Occipital lobe (tissue), 2 donors: ENCODE results near the gene BIN2. TPM values are rescaled to one million over a fixed set of nuclear protein-coding genes. Genes with fewer than 3 reads are reported as not detected.
"Not testable (repeated sequence)": the region's sequence is repeated elsewhere in the genome, so short reads cannot be mapped to it uniquely, and the experiment has no call there.

Experiments
- DNase-seq: peaks from one replicate; lab custom pipeline; 2025; lab: John Stamatoyannopoulos, UW
- total RNA-seq: library from RNA; depleted of rRNA; stranded (reverse); fragments of >200 nt; gene quantifications from one replicate; pipeline ENCODE4 v1.2.3, GENCODE V29; 2014

The BIN2 gene
- total RNA-seq, 1 donor from 2014 or later = 2.2 TPM

GRCh38 chr12:51346581-51346980 lies 22.6 kb upstream of the BIN2 start, which contains the start of gene CELA1:
Gene CELA1, minus strand, starts transcription at chr12:51346679. Its CDS starts 41 bp downstream, at chr12:51346638.
- DNase-seq = no peak

- DNase-seq = no peak
These were observed 21.7 kb upstream of the BIN2 start for GRCh38 chr12:51345681-51346080.

DNA sequence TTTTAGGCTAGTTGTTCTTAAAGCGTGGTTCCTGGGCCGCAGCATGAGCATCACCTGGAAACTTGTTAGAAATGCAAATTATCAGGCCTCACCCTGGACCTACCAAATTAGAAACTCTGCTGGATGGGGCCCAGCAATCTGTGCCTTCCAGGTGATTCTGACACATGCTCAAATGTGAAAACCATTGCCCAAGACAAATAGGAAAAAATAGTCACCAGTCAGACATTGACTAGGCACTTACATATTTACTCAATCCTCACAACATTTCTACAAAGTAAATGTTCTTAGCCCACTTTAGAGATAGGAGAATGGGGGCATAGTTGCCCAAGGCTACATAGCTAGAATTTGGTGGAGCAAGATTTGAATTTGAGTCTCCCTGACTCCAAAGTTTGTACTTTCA lies 19.2 kb upstream of the BIN2 start:
- DNase-seq = no peak

DNA sequence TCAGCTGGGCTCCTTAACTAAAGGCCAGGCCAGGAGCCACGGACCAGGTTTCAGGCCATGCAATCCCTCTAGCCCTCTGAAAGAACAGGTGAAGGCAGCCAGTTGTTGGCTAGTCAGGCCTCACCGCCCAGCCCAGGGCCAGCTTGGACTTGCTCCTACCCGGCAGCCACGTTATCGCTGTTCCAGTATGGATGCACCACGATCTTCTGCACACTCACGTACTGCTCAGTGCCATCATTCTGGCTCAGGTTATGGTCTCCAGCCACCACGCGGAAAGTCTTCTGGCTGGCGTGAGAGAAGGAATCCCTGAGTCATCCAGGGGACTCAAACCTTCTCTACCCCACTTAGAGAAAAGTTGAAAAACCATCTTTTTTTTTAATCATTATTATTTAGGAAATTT lies 18.4 kb upstream of the BIN2 start:
- DNase-seq = no peak

GRCh38 chr12:51341251-51342007 lies 17.5 kb upstream of the BIN2 start:
- peak; percentile 23 for DNase-seq

DNA sequence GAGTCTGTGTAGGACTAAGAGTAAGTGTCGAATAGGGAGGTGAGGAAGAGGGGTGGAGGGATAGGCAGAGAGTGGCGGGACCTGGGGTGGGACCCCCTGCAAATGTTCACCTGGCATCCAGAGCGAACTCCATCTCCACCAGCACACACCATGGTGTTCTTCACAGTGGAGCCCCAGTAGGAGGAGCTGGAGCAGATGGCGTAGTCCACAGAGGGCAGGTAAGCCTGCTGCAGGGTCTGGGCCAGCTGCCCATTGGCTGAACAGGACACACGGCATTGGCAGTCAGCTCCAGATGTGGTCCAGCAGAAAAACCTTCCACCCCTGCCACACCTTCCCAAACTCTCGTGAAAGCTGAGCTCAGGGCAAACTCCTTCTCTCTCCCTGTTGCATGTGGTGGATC lies 15.8 kb upstream of the BIN2 start:
- no peak for DNase-seq

- DNase-seq = not testable (repeated sequence)
These were observed 13.4 kb upstream of the BIN2 start for GRCh38 chr12:51337336-51337735.

DNA sequence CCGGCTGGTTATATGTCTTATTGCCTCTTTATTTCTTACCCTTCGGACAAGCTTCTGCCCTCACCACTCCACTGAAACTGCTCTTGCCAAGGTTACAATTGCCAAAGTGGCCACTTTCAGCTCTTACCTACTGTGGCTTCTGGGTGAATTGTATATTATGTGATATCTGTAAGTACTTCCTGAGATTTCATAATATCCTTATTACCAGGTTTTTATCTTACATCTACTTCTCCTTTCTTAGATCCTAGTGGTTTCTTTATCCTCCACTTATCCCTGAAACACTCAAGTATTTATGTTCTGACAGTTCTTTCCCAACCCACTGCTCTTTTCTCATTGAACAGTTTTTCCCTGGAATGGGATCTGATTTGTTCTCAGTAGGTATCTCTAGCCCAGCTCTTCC lies 12.0 kb upstream of the BIN2 start:
- DNase-seq = no peak

- DNase-seq = no peak
These were observed 10.8 kb upstream of the BIN2 start for GRCh38 chr12:51334764-51335163.

GRCh38 chr12:51333536-51333935 lies 9.6 kb upstream of the BIN2 start:
- DNase-seq = no peak

GRCh38 chr12:51330186-51330585 lies 6.2 kb upstream of the BIN2 start:
- no peak for DNase-seq

DNA sequence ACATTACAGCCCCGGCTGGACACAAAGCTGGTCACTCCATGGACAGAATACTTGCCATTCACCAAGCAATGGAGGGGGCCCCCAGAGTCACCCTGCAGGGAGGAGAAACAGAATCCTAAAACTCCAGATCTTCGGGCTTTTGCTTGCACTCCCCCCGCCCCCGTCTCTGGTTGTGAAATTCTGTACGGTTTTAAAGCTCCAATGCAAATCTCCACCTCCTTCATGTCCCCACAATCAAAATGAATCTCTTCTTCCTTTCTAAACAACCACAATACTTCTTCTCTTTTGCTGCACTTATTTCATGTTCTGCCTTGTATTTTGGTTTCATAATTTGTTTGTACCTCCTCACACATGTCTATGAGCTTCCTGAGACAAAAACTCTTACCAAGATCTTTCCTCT lies 5.8 kb upstream of the BIN2 start:
- no peak for DNase-seq

DNA sequence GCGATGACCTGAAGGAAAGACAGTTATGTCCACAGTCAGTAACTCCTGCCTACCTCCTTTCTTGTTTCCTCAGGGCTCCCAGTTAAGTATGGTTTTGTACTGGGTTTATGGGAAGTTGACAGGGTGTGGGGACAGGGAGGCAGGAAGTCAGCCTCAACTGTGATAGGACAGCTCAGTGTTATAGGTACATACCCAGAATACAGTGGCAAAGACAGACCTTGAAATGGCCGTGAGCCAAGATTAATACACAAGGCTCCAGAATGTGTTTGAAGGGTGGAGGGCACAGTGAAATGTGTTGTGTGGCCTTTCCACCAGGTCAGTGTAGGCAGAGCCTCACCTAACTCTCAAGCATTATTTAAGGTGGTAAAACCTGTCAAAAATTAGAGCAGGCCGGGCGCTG lies 4.6 kb upstream of the BIN2 start:
- no peak for DNase-seq

- DNase-seq = no peak
These were observed 2.9 kb upstream of the BIN2 start for GRCh38 chr12:51326698-51327439.

- no peak for DNase-seq
These were observed 979 bp upstream of the BIN2 start for GRCh38 chr12:51324953-51325352.

DNA sequence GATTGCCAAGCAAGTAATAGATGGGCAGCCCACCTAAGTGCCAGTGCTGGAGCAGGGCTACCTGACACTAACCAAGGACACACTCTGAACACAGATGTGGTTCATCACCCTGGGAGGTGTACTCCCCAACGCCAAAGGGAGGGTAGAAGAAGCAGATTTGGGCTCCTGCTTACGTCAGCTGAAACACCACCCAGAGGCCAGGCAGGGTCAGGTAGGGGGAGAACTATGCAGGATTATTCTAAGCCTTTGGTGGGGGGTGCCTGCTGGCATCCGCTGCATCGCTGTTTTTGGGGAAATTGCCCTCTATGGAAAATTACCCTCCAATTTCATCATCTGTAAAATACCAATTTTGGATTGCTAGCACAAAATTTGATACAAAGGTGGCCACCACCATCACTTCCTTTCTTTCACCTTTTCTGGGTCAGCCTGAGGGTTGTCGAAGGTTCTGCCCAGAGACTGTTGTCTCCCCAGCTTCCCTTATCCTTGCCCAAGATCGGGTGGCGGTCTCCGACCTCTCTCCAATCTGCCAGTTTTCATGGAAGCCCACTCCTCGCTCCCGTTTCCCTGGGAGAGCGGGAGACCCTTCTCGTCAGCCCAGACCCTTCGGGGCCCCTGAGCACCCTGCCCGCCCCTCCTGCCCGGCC lies 535 bp downstream of the BIN2 start:
- no peak for DNase-seq

GRCh38 chr12:51322452-51322851 lies 1.5 kb downstream of the BIN2 start:
- DNase-seq = no peak

DNA sequence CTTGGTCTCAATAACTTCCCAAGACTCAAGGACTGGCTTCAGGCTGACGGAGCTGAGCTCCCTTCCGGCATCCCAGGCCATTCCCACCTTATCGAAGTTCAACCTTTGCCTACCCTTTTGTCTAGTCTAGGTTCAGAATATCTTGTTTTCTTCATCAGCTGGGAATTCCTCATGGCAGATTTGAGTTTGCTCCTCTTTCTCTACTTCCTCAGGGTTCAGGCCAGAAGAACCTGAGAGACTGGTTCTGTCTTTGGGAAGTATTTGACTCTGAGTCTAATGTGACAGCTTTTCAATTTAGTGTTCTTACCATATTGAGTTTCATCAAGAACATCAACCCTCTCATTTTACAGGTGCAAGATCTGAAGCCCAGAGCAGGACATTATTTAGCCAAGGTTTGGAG lies 2.1 kb downstream of the BIN2 start:
- DNase-seq = no peak

GRCh38 chr12:51320695-51321320 lies 3.2 kb downstream of the BIN2 start:
- DNase-seq = no peak

- DNase-seq = no peak
These were observed 3.7 kb downstream of the BIN2 start for GRCh38 chr12:51320311-51320694.

- DNase-seq = no peak
These were observed 5.0 kb downstream of the BIN2 start for GRCh38 chr12:51318846-51319599.
